ENCODE data around the gene ABLIM2. TPM values are rescaled to one million over a fixed set of nuclear protein-coding genes. Genes with fewer than 3 reads are reported as not detected.

ABLIM2 gene
- total and polyA plus RNA-seq, 3 donors from 2014 or later = 5.2 to 7.5 (median 6.9) TPM

- intact Hi-C loops (cut with DNase I; ENCODE audit: low total_unique reads) = no loop called here
- Histone ChIP-seq H3K27me3 (no peaks in the 10 kb centered on the region), H3K36me3 (ENCODE audit: low read depth, missing control alignments) (no peaks in the 10 kb centered on the region), H3K27ac (no peak overlapping the region), H3K4me3 (no peak overlapping the region), H3K9me3 (no peaks in the 10 kb centered on the region), H3K4me1 (no peaks in the 10 kb centered on the region)
- TF ChIP-seq POLR2A (IDR thresholded peaks at IDR 0.05) (no peak), CTCF (IDR thresholded peaks at IDR 0.05) (no peak)
- 90 to 95% methylated on average over 16 to 17 of the region's 17 CpGs for WGBS, 2 donors
- no peak for DNase-seq
Observed at GRCh38 chr4:8084031-8084660, 74.5 kb downstream of the ABLIM2 start.

DNA sequence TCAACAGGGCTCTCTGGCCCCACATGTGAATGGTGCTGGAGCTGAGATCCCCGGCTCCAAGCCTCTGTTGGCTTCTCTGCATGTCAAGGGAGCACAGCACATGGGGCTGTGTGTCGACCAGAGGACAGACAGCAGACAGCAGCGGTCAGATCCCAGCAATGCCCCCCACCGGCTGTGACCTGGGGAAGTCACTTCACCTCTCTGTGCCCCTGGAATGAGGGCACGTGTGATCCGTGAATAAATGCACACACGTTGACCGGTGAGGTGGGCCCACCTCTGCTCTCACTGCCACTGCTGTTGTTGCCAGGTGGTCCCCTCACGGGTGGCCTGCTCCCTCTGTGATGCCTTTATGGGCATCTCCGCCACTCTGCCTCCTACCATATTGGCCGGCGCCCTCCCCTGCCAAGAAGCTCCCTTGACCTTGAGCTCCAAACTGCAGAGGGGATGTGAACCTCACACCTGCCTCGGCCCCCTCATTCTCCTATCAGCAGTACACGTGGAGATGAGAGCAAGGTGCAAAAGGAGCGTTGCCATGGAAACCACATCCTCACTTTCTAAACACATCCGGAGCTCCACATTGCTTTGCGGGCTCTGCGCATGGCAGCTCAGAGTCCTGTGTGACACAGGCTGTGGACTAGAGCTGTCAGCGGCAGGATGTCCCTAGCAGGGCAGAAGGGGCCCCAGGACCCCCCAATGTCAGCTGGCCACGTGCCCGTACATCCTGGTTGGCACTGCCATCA, 75.4 kb downstream of the ABLIM2 start:
- Histone ChIP-seq H3K27me3 (no peaks in the 10 kb centered on the region), H3K27ac (no peak overlapping the region), H3K9me3 (no peaks in the 10 kb centered on the region), H3K4me3 (no peak overlapping the region), H3K4me1 (no peaks in the 10 kb centered on the region), H3K36me3 (ENCODE audit: low read depth, missing control alignments) (no peaks in the 10 kb centered on the region)
- no peak for DNase-seq
- intact Hi-C loops (cut with DNase I; ENCODE audit: low total_unique reads) = no loop called here
- WGBS, 2 donors = 85 to 87% methylated on average over 16 to 21 of the region's 21 CpGs
- TF ChIP-seq POLR2A (IDR thresholded peaks at IDR 0.05) = no peak
- no peak for TF ChIP-seq CTCF (IDR thresholded peaks at IDR 0.05)

DNA sequence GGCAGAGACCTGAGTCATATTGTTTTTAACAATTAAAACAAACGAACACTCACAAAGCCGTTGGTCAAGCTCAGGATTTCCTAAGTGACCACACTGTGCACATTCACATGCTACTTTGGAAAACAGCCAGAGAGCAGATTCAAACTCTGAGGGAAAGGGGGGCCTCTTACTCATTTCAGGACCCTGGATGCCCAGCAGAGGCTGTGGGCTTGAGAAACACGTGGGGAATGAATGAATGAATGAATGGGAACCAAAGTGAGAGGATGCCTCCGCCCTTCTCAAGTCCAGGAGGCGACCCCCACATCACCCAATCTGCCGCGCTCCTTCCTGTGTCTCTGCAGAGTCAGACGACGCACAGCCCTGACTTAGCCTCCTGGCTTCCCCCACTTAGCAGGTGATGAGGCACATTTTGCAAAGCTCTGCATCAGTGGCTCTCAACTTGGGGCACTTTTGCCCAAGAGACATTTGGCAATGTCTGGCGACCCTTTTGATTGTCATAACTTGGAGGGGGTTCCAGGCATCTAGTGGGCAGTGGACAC, 76.0 kb downstream of the ABLIM2 start:
- DNase-seq = no peak
- H3K4me1 ChIP-seq = no peaks in the 10 kb centered on the region
- intact Hi-C loops (cut with DNase I; ENCODE audit: low total_unique reads) = no loop called here
- no peak overlapping the region for H3K4me3 ChIP-seq
- 72 to 77% methylated on average over 10 of the region's 10 CpGs for WGBS, 2 donors
- no peaks in the 10 kb centered on the region for H3K27me3 ChIP-seq
- H3K36me3 ChIP-seq (ENCODE audit: low read depth, missing control alignments) = no peaks in the 10 kb centered on the region
- TF ChIP-seq CTCF (IDR thresholded peaks at IDR 0.05) (no peak), POLR2A (IDR thresholded peaks at IDR 0.05) (no peak)
- H3K27ac ChIP-seq = no peak overlapping the region
- H3K9me3 ChIP-seq = no peaks in the 10 kb centered on the region

DNA sequence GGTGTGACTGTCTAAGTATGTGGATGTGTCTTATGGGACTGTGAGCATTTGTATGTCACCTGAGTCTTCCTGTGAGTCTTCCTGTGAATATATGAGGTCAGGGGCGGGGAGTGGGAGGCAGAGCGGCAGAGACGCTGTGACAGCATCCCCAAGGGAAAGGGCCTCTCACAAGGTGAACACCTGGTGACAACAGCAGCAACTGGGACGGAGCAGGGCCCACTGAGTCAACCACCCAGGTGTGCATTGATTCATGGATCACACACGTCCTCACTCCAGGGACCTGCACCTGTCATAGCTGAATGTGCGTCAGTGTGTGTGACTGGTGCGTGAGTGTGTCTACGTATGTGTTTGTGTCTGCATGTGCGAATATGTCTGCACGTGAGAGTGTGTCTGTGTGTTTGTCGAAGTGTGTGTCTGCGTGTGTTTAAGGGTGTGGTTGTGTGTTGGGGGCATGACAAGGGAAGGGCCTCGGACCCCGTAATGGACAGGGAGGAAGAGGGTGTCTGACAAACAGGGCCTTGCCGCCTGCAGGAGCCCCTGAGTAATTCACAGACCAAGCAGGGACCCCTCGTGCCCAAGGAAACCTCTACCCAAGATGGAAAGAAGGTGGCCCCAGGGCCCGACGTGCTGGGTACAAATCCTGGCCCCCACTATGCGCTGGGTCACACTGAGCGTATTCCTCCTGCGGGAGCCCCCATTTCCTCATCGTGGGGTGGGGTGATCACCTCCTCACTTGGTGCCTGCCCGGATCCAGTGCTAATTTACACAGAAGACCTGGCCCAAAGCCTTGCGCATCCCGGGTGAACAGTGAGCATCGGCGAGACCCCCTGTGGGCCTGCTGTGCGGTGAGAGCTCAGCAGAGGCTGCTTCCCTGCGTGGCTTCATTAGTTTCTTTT, 76.7 kb downstream of the ABLIM2 start:
- H3K4me3 ChIP-seq = no peak overlapping the region
- no peak for TF ChIP-seq POLR2A (IDR thresholded peaks at IDR 0.05)
- TF ChIP-seq CTCF (IDR thresholded peaks at IDR 0.05) = no peak
- H3K4me1 ChIP-seq = no peaks in the 10 kb centered on the region
- no peak overlapping the region for H3K27ac ChIP-seq
- H3K9me3 ChIP-seq = no peaks in the 10 kb centered on the region
- no peaks in the 10 kb centered on the region for H3K36me3 ChIP-seq (ENCODE audit: low read depth, missing control alignments)
- no peaks in the 10 kb centered on the region for H3K27me3 ChIP-seq
- 89 to 94% methylated on average over 20 to 29 of the region's 29 CpGs for WGBS, 2 donors
- intact Hi-C loops (cut with DNase I; ENCODE audit: low total_unique reads) = no loop called here
- no peak for DNase-seq
